Activated effector memory CD4-positive, alpha-beta T cell treated with Interleukin-2 at 50 U/mL for 16 hours (primary cell): Measurements from ENCODE around the gene CATSPERE.
"Not testable (repeated sequence)": the region's sequence is repeated elsewhere in the genome, so short reads cannot be mapped to it uniquely, and the experiment has no call there.

ENCODE experiments used
- DNase-seq: peaks from one replicate; pipeline ENCODE4 v3.0.0-alpha.2; 2020

CATSPERE gene

DNA sequence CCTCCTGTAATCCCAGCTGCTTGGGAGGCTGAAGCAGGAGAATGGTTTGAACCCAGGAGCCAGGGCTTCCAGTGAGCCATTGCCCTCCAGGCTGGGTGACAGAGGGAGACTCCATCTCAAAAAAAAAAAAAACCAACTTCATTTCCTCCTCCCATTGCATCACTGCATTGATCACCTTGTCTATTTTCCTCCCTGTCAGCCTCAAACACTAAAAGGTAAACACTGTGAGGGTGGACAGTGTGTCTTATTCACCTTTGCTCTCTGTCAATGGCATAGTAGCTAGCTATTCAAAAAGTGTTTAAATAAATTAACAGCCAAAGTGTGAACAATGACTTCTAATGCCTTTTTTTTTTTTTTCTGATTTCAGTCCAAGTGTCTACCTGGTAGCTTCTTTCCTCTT is 178.5 kb downstream of the CATSPERE start:
- no peak for DNase-seq

- DNase-seq: no peak
These were observed 179.8 kb downstream of the CATSPERE start for GRCh38 chr1:244640917-244641316.

DNA sequence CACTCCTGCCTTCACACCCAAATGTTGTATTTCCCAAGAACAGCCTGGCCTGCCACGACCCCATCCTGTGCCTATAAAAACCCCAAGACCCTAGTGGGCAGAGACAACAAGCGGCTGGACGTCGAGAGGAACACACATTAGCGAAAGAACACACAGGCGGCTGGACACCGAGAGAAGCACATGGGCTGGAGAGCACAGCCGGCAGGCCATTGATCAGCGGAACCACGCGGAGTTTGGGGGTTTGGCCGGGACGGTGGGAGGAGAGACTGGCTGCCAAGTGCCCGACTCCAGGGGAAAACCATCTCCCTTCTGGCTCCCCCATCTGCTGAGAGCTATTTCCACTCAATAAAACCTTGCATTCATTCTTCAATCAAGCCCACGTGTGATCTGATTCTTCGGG is 181.5 kb downstream of the CATSPERE start:
- no peak for DNase-seq

GRCh38 chr1:244642988-244643387 is 181.9 kb downstream of the CATSPERE start:
- no peak for DNase-seq

GRCh38 chr1:244645414-244645813 is 184.3 kb downstream of the CATSPERE start:
- no peak for DNase-seq

- DNase-seq: no peak
These were observed 184.8 kb downstream of the CATSPERE start for GRCh38 chr1:244645890-244646289.

- DNase-seq: no peak
These were observed 186.7 kb downstream of the CATSPERE start for GRCh38 chr1:244647819-244648218.

- DNase-seq: no peak
These were observed 191.0 kb downstream of the CATSPERE start for GRCh38 chr1:244651956-244652622.

- peak; percentile 97 for DNase-seq
These were observed 191.8 kb downstream of the CATSPERE start, which contains the start of gene DESI2 for GRCh38 chr1:244652623-244653438. DESI2 (plus strand) TSS chr1:244653126; CDS start chr1:244653314, 188 bp downstream.

DNA sequence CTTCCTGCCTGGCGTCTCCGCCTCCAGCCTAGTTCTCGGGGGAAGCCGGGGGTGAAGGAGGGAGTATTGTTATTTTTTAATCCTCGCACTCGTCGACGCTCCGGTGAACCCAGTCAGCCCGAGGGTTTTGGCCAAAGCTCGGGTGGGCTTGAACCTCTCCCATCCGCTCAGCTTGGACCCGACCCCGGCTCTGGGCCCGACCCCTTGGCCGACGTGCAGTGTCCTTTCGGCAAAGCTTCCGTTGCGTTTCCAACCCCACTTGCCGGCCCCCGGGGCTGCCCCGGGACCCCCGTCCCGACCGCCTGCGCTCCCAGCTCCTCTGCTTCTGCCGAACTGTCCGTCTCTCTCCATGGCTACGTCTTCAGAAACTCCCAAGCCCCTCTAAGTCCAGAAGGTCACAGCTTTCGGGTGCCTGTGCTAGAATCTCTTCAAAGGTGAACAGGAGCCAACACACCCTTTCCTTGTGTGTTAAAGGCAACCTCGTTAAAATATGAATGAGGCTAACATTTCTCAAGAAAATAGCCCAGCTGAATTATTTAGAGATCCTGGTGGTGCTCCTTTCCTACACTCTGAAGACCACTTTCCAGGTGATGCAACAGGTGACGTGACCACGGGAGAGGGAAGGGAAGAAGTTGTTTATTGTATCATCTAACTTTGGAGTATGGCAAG is 192.5 kb downstream of the CATSPERE start:
- DNase-seq: no peak

- no peak for DNase-seq
These were observed 193.3 kb downstream of the CATSPERE start for GRCh38 chr1:244654108-244655038.

GRCh38 chr1:244655186-244655585 is 194.1 kb downstream of the CATSPERE start:
- no peak for DNase-seq

GRCh38 chr1:244657421-244657820 is 196.3 kb downstream of the CATSPERE start:
- no peak for DNase-seq

DNA sequence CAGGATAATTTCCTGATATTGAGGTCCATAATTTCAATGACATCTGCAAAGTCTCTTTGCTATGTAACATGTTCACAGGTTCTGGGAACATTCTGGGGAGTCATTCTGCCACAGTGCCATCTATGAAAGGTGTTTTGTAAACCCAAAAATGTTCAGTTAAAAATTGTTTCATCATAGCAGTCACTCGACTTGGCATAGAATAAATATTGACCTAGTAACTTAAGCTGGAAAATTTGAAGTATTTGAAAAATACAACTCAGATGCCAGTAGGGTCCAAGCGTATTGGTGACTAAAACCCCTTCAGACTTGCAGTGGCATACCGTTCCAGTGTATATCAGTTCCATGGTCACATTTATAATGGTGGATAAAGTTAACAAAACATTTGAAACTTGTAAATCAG is 198.6 kb downstream of the CATSPERE start:
- DNase-seq: no peak

GRCh38 chr1:244660595-244660994 is 199.5 kb downstream of the CATSPERE start:
- DNase-seq: no peak

DNA sequence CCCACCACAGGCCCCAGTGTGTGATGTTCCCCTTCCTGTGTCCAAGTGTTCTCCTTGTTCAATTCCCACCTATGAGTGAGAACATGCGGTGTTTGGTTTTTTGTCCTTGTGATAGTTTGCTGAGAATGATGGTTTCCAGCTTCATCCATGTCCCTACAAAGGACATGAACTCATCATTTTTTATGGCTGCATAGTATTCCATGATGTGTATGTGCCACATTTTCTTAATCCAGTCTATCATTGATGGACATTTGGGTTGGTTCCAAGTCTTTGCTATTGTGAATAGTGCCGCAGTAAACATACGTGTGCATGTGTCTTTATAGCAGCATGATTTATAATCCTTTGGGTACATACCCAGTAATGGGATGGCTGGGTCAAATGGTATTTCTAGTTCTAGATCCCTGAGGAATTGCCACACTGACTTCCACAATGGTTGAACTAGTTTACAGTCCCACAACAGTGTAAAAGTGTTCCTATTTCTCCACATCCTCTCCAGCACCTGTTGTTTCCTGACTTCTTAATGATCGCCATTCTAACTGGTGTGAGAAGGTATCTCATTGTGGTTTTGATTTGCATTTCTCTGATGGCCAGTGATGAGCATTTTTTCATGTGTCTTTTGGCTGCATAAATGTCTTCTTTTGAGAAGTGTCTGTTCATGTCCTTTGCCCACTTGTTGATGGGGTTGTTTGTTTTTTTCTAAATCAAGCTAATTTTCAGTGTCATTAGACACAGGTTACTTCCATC is 200.7 kb downstream of the CATSPERE start:
- not testable (repeated sequence) for DNase-seq

GRCh38 chr1:244662599-244662998 is 201.5 kb downstream of the CATSPERE start:
- no peak for DNase-seq

DNA sequence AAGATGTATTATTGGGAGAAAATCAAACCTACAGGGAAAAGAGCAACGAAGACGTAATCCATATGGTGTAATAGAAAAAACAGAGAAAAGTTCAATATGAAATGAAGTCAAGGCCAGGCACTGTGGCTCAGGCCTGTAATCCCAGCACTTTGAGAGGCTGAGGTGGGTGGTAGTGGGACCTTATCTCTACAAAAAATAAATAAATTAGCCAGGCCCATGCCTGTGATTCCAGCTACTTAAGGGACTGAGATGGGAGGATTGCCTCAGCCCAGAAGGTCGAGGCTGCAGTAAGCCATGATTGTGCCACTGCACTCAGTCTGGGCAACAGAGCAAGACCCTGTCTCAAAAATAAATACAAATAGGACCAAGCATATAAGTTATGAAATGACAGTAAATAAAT is 203.3 kb downstream of the CATSPERE start:
- no peak for DNase-seq

GRCh38 chr1:244665771-244666217 is 204.7 kb downstream of the CATSPERE start:
- no peak for DNase-seq

GRCh38 chr1:244666672-244667418 is 205.8 kb downstream of the CATSPERE start:
- not testable (repeated sequence) for DNase-seq

DNA sequence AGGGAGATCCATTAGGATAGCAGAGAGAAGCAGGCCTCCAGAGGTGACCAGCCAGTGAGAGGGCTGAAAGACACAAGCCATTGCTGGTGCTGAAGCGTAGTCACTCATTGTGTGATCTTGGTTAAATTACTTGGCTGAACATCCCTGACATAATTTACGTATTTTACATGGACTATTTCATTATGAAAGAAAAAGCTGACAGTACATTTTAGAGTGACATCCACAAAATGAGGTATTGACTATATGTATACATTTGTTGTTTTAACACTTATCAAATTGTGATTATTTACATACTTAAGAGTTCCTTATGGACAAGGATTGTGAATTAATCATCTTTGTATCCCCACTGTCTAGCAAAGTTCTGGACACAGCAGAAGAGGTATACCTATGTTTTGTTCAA is 206.7 kb downstream of the CATSPERE start:
- DNase-seq: no peak
